Fibroblast of skin of left quadriceps (primary cell): ENCODE data around the gene ZDHHC6.
"Not testable (repeated sequence)": the region's sequence is repeated elsewhere in the genome, so short reads cannot be mapped to it uniquely, and the experiment has no call there.

Source experiments
- DNase-seq, 2 experiments: peaks; one replicate each; pipeline ENCODE4 v3.0.0-alpha.2; 2013; ENCODE audit warnings: low read depth in 2 of 2

ZDHHC6 gene

GRCh38 chr10:112390125-112390703 lies 56.5 kb downstream of the ZDHHC6 start:
- no peak for DNase-seq

- no peak for DNase-seq
Measured at GRCh38 chr10:112389271-112389822, 57.4 kb downstream of the ZDHHC6 start.

- no peak for DNase-seq
Measured at GRCh38 chr10:112388548-112388947, 58.2 kb downstream of the ZDHHC6 start.

- not testable (repeated sequence) for DNase-seq
Measured at GRCh38 chr10:112388056-112388455, 58.7 kb downstream of the ZDHHC6 start.

- DNase-seq = no peak
Measured at GRCh38 chr10:112385201-112385600, 61.5 kb downstream of the ZDHHC6 start.

DNA sequence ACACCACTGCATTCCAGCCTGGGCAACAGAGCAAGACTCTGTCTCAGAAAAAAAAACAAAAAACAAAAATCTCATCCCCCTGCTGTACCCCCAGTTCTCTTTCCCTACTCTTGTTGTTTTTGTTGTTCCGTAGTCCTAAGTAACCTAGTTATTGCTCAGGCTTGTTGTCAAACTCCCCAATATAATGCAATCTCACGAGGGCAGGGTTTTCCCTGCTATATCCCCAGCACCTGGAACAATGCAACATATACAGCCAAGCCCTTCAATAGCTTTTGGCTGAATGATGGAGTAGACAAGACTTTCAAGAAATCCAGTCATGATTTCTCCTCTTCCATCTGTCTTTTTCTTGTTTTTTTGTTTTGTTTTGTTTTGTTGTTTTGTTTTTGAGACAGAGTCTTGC lies 62.6 kb downstream of the ZDHHC6 start:
- no peak for DNase-seq

DNA sequence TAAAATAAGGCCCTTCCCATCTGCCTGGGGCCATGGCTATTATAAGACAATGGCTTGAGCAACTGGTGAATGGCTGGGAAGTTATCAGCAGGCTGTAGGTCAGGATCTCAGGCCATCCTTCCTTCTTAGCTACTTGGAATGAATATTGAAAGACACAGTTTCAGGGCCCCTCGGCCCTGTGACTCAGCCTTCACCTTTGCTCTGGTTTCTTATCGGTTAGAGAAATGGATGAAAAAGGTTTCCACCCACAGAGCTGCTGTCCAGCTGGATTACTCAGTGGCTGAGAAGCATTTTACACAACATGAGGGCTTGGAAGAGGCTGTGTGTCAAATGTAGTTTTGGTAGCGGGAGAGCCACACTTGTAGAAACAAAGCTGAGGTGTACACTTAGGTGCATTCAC lies 63.4 kb downstream of the ZDHHC6 start:
- DNase-seq = no peak

DNA sequence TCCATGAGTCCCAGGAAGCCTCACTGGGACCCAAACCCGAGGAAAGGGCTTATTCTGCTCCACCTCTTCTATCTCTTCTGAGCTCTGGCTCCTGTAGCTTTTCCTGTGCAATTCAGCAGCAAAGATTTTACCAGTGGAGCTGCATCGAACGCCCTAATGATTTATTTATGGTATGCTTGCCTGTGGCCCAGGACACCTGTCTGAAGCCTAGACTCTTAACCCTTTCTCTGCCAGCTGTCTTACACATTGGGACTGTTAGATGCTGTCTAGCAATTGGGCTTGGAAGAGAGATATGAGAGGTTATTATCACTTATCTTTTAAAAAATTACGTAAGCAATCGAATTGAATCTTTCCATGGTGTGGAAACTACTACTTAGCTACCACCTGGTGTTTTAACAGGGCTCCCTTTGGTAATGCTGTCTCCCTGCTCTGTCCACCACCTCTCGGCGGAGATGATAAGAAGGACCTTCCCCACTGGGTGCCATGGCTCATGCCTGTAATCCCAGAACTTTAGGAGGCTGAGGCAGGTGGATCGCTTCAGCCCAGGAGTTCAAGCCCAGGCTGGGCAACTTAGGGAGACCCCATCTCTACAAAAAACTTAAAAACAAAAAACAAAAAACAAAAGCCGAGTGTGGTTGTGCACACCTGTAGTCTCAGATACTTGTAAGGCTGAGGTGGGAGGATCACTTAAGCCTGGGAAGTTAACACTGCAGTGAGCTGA lies 64.0 kb downstream of the ZDHHC6 start:
- no peak for DNase-seq
